ENCODE measurements around the gene CA9.

CA9 gene

DNA sequence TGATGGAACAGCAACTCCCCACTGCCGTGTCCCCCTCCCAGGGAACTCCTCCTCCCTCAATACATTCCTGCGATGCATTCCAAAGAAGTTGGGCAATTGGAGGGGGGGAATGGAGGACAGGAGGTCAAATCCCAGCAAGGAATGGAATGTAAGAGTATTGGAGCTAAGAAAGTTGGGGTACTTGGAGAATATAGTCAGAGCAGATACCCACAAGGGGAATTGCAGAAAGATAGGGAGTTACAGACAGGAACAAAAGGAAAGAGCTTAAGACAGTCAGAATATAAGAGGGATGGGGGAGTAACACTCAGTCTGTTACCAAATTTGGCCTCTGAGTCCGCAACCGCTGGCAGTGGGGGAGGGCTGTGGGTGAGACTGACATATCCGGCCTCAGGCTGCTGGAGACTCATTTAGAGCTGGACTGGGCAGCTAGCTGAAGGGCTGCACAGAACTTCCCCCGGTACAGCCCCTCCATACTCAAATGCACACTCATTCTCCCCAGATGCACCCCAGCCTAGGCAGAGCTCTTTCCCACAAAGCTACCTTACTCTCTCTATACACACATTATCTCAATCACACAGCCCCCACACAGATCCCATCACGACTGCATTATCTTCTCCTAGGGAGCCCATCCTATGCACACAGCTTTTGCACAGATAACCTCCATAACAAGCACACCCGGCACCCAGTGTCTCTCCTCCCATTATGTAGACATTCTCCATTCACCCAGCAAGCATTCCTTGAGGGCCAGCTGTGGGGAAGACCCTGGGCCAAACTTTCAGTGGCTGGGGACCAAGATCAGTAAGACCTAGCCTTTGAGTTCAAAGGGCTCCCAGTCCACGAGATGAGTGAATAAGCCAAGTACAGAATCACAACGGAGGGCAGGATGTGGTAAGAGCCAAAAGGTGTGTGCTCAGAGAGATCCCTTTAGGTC lies 54.6 kb downstream of the CA9 start:
- H3K4me3 ChIP-seq (ENCODE audit: low read depth, low read length), result peak overlapping the region; percentile 57
- TF ChIP-seq, protein P1, sequence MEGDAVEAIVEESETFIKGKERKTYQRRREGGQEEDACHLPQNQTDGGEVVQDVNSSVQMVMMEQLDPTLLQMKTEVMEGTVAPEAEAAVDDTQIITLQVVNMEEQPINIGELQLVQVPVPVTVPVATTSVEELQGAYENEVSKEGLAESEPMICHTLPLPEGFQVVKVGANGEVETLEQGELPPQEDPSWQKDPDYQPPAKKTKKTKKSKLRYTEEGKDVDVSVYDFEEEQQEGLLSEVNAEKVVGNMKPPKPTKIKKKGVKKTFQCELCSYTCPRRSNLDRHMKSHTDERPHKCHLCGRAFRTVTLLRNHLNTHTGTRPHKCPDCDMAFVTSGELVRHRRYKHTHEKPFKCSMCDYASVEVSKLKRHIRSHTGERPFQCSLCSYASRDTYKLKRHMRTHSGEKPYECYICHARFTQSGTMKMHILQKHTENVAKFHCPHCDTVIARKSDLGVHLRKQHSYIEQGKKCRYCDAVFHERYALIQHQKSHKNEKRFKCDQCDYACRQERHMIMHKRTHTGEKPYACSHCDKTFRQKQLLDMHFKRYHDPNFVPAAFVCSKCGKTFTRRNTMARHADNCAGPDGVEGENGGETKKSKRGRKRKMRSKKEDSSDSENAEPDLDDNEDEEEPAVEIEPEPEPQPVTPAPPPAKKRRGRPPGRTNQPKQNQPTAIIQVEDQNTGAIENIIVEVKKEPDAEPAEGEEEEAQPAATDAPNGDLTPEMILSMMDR (IDR thresholded peaks at IDR 0.05; ENCODE audit: low read depth, low read length, missing control alignments), result no peak
- no peak for DNase-seq (ENCODE audit: low read depth)

DNA sequence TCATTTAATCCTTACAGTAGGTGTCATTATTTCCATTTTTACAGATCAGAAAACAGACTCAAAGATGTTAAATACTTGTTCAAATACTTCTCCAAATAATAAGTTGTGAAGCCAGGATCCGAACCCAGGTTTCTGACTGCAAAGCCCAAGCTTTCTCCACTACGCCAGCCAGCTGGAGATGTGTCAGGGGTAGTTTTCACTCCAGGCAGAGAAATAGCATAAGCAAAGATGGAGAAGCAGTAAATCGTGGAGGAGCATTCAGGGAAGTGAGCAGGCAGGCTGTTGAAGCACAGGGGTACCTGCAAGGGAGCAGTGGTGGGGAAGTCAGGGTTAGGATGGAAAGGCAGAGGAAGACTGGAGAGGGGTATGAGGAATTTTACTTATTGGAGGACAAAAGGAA lies 55.4 kb downstream of the CA9 start:
- TF ChIP-seq, protein P1 (IDR thresholded peaks at IDR 0.05; ENCODE audit: low read depth, low read length, missing control alignments), result no peak
- DNase-seq (ENCODE audit: low read depth), result no peak
- H3K4me3 ChIP-seq (ENCODE audit: low read depth, low read length), result peak overlapping the region; percentile 71

DNA sequence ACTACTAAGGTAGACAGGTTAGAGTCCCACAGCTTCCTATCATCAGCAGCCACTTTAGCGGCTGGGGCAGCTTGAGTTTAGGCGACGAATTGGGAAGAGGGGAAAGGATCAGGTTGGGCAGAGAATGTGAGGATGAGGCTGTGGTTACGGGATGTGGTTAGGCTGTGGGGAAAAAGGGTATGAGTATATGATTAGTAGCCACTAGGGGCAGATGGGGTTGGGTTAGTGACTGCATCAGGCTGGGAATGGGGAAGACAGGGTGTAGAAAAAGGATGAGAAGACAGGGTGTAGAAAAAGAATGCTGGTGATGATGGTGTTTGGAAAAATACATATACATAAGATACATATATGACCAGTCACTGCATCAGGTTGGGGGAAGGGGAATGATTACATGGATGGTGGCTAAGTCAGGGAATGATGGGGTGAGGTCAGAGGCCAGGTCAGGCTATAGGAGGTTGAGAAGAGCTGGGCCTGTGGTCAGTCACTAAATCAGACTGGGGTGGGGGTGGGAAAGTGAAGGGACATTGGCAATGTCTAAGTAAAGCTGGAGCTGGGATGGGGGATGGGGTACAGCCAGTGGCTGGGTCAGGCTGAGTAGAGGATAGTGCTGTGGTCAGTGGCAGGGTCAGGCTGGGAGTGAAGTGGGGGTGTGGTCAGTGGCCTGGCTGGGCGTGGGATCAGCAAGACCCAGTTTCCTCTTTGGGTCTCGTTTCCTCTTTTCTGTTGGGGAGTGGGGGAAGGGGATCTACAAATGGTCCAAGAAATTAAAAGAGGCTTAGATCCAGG lies 56.2 kb downstream of the CA9 start:
- H3K4me3 ChIP-seq (ENCODE audit: low read depth, low read length), result peak overlapping the region; percentile 71
- TF ChIP-seq, protein P1 (IDR thresholded peaks at IDR 0.05; ENCODE audit: low read depth, low read length, missing control alignments), result peak; percentile 78
- DNase-seq (ENCODE audit: low read depth), result no peak

DNA sequence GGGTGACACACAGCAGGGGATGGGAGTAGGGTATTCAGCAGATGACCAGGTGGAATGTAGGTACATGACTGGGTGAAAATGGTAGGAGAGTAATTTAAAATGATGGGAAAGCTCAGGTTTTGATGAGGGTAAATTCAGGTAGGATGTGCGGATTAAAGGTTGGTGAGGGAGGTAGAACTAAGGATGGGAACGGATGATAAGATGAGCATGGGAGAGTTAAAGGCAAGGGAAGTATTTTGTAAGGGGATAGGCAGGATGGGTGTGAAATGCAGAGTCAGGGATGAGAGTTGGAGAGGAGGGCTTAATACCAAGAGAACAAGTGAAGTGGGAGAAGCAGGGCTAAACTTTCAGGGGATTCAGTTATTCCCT lies 56.7 kb downstream of the CA9 start:
- TF ChIP-seq, protein P1 (IDR thresholded peaks at IDR 0.05; ENCODE audit: low read depth, low read length, missing control alignments), result no peak
- H3K4me3 ChIP-seq (ENCODE audit: low read depth, low read length), result peak overlapping the region; percentile 71
- DNase-seq (ENCODE audit: low read depth), result no peak
